IPS-18a (cell line): ENCODE data around the gene CDH4.

Experiments used
- H3K27ac ChIP-seq: one replicate; pipeline ENCODE4 v1.5.1; 2013; ENCODE audit warnings: low read length
- H3K27me3 ChIP-seq: one replicate; pipeline ENCODE4 v1.6.1; 2013; ENCODE audit warnings: mild to moderate bottlenecking, low read length; ENCODE audit not compliant: control insufficient read depth, insufficient read depth
- H3K36me3 ChIP-seq: one replicate; pipeline ENCODE4 v1.6.1; 2013; ENCODE audit warnings: low read depth, low read length; ENCODE audit not compliant: control insufficient read depth
- H3K4me1 ChIP-seq: one replicate; pipeline ENCODE4 v1.6.1; 2013; ENCODE audit warnings: low read depth, low read length; ENCODE audit not compliant: control insufficient read depth
- H3K4me3 ChIP-seq: one replicate; pipeline ENCODE4 v1.5.1; 2013; ENCODE audit warnings: low read length
- H3K9ac ChIP-seq: one replicate; pipeline ENCODE4 v1.6.1; 2013; ENCODE audit warnings: mild to moderate bottlenecking, low read length, moderate library complexity
- H3K9me3 ChIP-seq: one replicate; pipeline ENCODE4 v1.6.1; 2013; ENCODE audit warnings: low read depth, low read length; ENCODE audit not compliant: control insufficient read depth

The CDH4 gene

GRCh38 chr20:61631751-61632150 is 379.7 kb downstream of the CDH4 start:
- H3K4me1 ChIP-seq = peaks cover 9% of the 10 kb centered on the region
- no peak overlapping the region for H3K9ac ChIP-seq
- no peaks in the 10 kb centered on the region for H3K36me3 ChIP-seq
- H3K4me3 ChIP-seq = no peak overlapping the region
- no peaks in the 10 kb centered on the region for H3K9me3 ChIP-seq
- no peak overlapping the region for H3K27ac ChIP-seq
- no peaks in the 10 kb centered on the region for H3K27me3 ChIP-seq

GRCh38 chr20:61633004-61633403 is 380.9 kb downstream of the CDH4 start:
- no peaks in the 10 kb centered on the region for H3K36me3 ChIP-seq
- H3K9ac ChIP-seq = no peak overlapping the region
- peaks cover 9% of the 10 kb centered on the region for H3K4me1 ChIP-seq
- H3K27me3 ChIP-seq = no peaks in the 10 kb centered on the region
- H3K4me3 ChIP-seq = no peak overlapping the region
- H3K27ac ChIP-seq = no peak overlapping the region
- H3K9me3 ChIP-seq = no peaks in the 10 kb centered on the region

- no peaks in the 10 kb centered on the region for H3K9me3 ChIP-seq
- H3K27ac ChIP-seq = no peak overlapping the region
- no peaks in the 10 kb centered on the region for H3K27me3 ChIP-seq
- no peak overlapping the region for H3K9ac ChIP-seq
- H3K4me3 ChIP-seq = no peak overlapping the region
- H3K4me1 ChIP-seq = peaks cover 9% of the 10 kb centered on the region
- no peaks in the 10 kb centered on the region for H3K36me3 ChIP-seq
Measured at GRCh38 chr20:61634376-61635145, 382.5 kb downstream of the CDH4 start.

GRCh38 chr20:61635721-61636455 is 383.8 kb downstream of the CDH4 start:
- H3K27me3 ChIP-seq = no peaks in the 10 kb centered on the region
- no peaks in the 10 kb centered on the region for H3K36me3 ChIP-seq
- H3K27ac ChIP-seq = no peak overlapping the region
- peaks cover 9% of the 10 kb centered on the region for H3K4me1 ChIP-seq
- no peaks in the 10 kb centered on the region for H3K9me3 ChIP-seq
- H3K4me3 ChIP-seq = no peak overlapping the region
- H3K9ac ChIP-seq = no peak overlapping the region

GRCh38 chr20:61636531-61637116 is 384.6 kb downstream of the CDH4 start:
- H3K4me3 ChIP-seq = no peak overlapping the region
- no peaks in the 10 kb centered on the region for H3K36me3 ChIP-seq
- peaks cover 9% of the 10 kb centered on the region for H3K4me1 ChIP-seq
- H3K9me3 ChIP-seq = no peaks in the 10 kb centered on the region
- H3K9ac ChIP-seq = no peak overlapping the region
- H3K27ac ChIP-seq = no peak overlapping the region
- no peaks in the 10 kb centered on the region for H3K27me3 ChIP-seq

- Histone ChIP-seq H3K27me3 (no peaks in the 10 kb centered on the region), H3K9me3 (no peaks in the 10 kb centered on the region), H3K36me3 (no peaks in the 10 kb centered on the region), H3K4me1 (peaks cover 9% of the 10 kb centered on the region), H3K9ac (no peak overlapping the region), H3K27ac (no peak overlapping the region), H3K4me3 (no peak overlapping the region)
Measured at GRCh38 chr20:61638802-61639585, 386.9 kb downstream of the CDH4 start.

GRCh38 chr20:61640131-61640870 is 388.2 kb downstream of the CDH4 start:
- Histone ChIP-seq H3K9me3 (no peaks in the 10 kb centered on the region), H3K36me3 (no peaks in the 10 kb centered on the region), H3K4me1 (peaks cover 9% of the 10 kb centered on the region), H3K27me3 (no peaks in the 10 kb centered on the region), H3K4me3 (no peak overlapping the region), H3K9ac (no peak overlapping the region), H3K27ac (no peak overlapping the region)

GRCh38 chr20:61640871-61641245 is 388.8 kb downstream of the CDH4 start:
- no peaks in the 10 kb centered on the region for H3K9me3 ChIP-seq
- H3K4me3 ChIP-seq = no peak overlapping the region
- no peak overlapping the region for H3K27ac ChIP-seq
- H3K9ac ChIP-seq = no peak overlapping the region
- H3K27me3 ChIP-seq = no peaks in the 10 kb centered on the region
- H3K4me1 ChIP-seq = peaks cover 5% of the 10 kb centered on the region
- no peaks in the 10 kb centered on the region for H3K36me3 ChIP-seq

- Histone ChIP-seq H3K27me3 (no peaks in the 10 kb centered on the region), H3K27ac (no peak overlapping the region), H3K4me3 (no peak overlapping the region), H3K36me3 (no peaks in the 10 kb centered on the region), H3K4me1 (peaks cover 4% of the 10 kb centered on the region), H3K9ac (no peak overlapping the region), H3K9me3 (no peaks in the 10 kb centered on the region)
Measured at GRCh38 chr20:61643656-61644377, 391.8 kb downstream of the CDH4 start.

GRCh38 chr20:61644378-61645076 is 392.5 kb downstream of the CDH4 start:
- peaks cover 4% of the 10 kb centered on the region for H3K4me1 ChIP-seq
- no peaks in the 10 kb centered on the region for H3K36me3 ChIP-seq
- H3K4me3 ChIP-seq = no peak overlapping the region
- no peaks in the 10 kb centered on the region for H3K27me3 ChIP-seq
- no peaks in the 10 kb centered on the region for H3K9me3 ChIP-seq
- no peak overlapping the region for H3K27ac ChIP-seq
- no peak overlapping the region for H3K9ac ChIP-seq
